ENCODE results near the gene ADAP1.

The ADAP1 gene

DNA sequence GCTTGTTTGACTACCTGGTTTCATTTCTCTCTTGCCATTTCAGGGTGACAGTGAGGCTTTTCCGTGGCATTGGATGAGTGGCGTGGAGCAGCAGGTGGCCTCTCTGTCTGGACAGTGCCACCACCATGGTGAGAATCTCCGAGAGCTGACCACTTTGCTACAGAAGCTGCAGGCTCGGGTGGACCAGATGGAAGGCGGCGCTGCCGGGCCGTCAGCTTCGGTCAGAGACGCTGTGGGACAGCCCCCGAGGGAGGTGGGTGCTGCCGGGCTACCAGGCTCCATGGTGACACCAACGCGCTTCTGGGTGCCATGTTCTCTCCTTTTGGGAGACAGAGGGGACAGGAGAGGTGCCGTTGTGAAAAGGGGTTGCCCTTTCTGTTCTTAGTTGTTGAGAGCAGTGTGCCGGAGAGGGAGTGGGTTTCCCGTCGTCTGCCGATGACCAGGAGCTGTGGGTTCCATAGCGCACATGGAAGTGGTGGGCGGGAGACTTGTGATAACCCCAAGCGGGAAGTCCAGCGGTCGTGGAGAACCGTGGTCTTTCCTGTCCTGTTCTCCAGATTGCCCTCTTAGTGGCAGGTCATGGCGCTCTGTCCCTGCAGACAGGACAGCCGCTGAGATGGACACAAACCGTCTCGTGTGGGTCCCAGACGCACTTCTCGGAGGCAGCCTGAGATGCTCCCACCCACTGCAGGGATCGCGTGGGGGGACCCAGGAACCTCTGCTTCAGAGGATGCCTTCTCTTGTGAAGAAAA lies 100.9 kb downstream of the ADAP1 start:
- DNase-seq: no peak

DNA sequence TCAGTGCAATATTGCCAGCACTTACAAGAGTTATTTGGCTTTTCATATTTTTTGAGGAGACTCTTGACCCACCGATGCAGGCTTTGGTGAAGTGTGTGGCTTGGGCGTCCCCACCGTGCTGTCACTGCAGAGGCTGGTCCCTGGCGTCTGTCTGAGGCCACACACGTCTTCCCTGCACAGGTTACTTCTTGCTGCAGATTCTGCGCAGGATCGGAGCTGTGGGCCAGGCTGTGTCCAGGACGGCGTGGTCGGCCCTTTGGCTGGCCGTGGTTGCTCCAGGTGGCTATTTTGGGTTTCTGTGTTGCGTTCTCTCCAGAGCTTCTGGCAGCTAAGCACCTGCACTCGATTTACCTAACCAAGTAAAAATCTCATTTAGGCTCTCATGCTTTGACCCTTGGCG lies 103.3 kb downstream of the ADAP1 start:
- no peak for DNase-seq

DNA sequence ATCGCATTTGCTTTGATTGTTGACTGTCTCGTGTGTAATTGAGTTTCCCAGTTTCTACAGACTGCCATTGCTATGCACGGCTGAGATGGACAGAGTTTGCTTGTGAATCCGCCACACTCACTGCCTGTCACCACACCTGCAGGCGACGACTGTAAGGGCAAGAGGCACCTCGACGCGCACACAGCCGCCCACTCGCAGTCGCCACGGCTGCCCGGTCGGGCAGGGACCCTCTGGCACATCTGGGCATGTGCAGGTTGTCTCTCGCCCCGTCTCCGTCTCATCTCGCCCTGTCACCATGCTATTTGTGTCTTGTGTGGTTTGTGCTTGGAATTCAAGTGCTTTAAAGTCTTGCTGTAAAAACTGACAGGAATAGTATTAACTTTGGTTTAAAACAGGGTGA lies 104.7 kb downstream of the ADAP1 start:
- no peak for DNase-seq

DNA sequence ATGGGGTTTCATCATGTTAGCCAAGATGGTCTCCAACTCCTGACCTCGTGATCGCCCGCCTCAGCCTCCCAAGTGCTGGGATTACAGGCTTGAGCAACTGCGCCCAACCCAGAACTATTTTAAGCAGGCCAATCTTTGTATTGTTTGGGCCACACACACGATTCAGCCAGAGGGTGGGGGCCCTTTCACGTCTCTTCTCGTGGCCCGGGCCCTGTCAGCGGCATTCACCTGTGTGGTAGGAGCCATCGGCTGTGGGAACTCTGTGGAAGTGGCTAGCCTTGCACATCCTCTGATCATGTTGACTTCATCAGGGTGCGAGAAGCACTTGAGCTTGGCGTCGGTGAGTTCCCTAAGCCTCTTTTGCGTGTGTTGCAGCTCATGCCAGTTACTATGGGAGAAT lies 105.3 kb downstream of the ADAP1 start:
- DNase-seq: no peak

All from activated CD4-positive, alpha-beta T cell treated with anti-CD3 and anti-CD28 coated beads, Interleukin-10, Interleukin-2, amounts not matched to agents 100 ng/mL and 50 ng/mL, durations not matched to agents 16 hours and 8 hours (primary cell).